Measurements from ENCODE around the gene SYT13.
A peak's percentile ranks its signal among the peaks of the same experiment; 100 is the strongest.
"Not testable (repeated sequence)": the region's sequence is repeated elsewhere in the genome, so short reads cannot be mapped to it uniquely, and the experiment has no call there.

The SYT13 gene

GRCh38 chr11:45250035-45250718, 36.0 kb downstream of the SYT13 start:
- DNase-seq (ENCODE audit: low read depth in 2 of 3, low spot score in 2 of 3), result no peak

DNA sequence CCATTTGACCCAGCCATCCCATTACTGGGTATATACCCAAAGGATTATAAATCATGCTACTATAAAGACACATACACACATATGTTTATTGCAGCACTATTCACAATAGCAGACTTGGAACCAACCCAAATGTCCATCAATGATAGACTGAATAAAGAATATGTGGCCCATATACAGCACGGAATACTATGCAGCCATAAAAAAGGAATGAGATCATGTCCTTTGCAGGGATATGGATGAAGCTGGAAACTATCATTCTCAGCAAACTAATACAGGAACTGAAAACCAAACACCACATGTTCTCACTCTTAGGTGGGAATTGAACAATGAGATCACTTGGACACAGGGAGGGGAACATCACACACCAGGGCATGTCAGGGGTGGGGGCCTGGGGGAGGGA, 36.8 kb downstream of the SYT13 start:
- not testable (repeated sequence) for DNase-seq (ENCODE audit: low read depth in 2 of 3, low spot score in 2 of 3)

- DNase-seq (ENCODE audit: low read depth in 2 of 3, low spot score in 2 of 3), result no peak
Measured at GRCh38 chr11:45248501-45249011, 37.6 kb downstream of the SYT13 start.

DNA sequence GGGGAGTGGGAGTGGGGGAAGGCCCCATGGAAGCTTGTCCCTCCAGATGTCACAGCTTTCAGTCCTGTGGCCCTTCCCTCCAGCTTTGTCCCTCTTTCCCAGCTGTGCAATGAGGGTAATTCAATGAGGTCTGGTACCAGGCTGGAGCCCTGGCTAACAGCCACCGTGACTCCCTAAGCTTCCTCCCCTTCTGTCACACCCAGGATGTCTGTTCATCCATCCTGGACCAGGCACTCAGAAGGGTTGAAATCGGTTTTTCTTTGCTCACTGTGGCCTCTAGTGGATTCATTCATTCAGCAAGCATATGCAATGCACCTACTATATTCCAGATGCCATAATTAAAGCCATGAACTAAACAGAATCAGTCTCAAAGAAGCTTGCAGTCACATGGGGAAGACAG, 38.7 kb downstream of the SYT13 start:
- DNase-seq (ENCODE audit: low read depth in 2 of 3, low spot score in 2 of 3), result no peak

GRCh38 chr11:45246241-45246640, 39.9 kb downstream of the SYT13 start:
- no peak for DNase-seq (ENCODE audit: low read depth in 2 of 3, low spot score in 2 of 3)

- no peak for DNase-seq (ENCODE audit: low read depth in 2 of 3, low spot score in 2 of 3)
Measured at GRCh38 chr11:45245218-45246045, 40.7 kb downstream of the SYT13 start.

DNA sequence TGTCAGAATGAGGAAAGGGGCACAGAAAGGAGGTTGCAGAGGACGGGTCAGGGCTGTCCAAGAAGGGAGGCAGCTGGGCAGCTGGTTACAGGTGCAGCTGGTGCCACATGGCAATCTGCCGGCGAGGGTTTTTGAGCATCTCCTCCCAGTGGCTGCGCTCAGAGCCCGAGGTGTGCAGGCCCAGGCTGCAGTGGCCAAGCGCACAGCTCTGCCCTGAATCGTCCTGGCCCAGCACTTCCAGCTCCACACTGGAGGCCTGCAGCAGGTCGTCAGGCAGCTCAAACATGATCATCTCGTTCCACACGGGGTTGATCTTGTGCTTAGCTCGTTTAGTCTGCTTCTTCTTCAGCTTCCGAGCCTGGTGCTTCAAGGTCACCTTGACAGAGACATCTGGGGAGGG, 42.2 kb downstream of the SYT13 start:
- no peak for DNase-seq (ENCODE audit: low read depth in 2 of 3, low spot score in 2 of 3)

GRCh38 chr11:45239733-45240132, 46.4 kb downstream of the SYT13 start:
- DNase-seq (ENCODE audit: low read depth in 2 of 3, low spot score in 2 of 3), result no peak

DNA sequence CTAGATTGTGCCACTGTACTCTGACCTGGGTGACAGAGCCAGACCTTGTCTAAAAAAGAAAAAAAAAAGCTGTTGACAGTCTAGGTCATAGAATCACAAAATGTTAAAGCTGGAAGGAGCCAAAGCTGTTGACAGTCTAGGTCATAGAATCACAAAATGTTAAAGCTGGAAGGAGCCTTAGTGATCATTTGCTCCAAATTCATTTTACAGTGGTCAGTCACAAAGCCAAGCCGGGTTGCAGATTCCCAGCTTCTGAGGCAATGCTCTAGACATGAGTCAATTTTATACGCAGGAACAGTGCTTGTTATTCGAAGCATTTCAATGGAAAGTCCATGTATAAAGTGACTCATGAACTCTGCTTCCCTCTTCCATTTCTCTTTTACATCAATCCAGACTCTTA, 47.4 kb downstream of the SYT13 start:
- DNase-seq (ENCODE audit: low read depth in 2 of 3, low spot score in 2 of 3), result no peak

GRCh38 chr11:45237711-45238315, 48.3 kb downstream of the SYT13 start:
- no peak for DNase-seq (ENCODE audit: low read depth in 2 of 3, low spot score in 2 of 3)

- no peak for DNase-seq (ENCODE audit: low read depth in 2 of 3, low spot score in 2 of 3)
Measured at GRCh38 chr11:45234306-45235006, 51.7 kb downstream of the SYT13 start.

DNA sequence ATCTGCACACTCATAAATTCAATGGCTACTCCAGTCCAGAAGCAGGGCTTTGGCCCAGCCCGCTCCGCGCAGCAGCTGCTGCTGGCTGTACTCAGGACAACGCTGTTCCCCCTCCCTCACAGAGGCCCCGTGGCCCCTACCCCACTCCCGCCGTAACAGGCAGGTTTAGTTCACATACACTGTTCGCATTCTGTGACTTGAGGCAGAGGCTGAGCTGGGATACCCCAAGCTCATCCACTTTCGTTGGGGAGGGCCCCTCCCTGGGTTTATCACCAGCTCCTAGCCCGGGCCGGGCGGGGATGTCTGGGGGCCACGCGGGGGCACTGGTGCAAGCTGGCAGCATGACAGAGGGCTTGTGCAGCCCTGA, 52.4 kb downstream of the SYT13 start:
- no peak for DNase-seq (ENCODE audit: low read depth in 2 of 3, low spot score in 2 of 3)

- peak; percentile 31 to 58 (median 43) for DNase-seq (ENCODE audit: low read depth in 2 of 3, low spot score in 2 of 3)
Measured at GRCh38 chr11:45233121-45233803, 52.9 kb downstream of the SYT13 start.

- DNase-seq (ENCODE audit: low read depth in 2 of 3, low spot score in 2 of 3), result no peak
Measured at GRCh38 chr11:45232341-45233080, 53.6 kb downstream of the SYT13 start.

DNA sequence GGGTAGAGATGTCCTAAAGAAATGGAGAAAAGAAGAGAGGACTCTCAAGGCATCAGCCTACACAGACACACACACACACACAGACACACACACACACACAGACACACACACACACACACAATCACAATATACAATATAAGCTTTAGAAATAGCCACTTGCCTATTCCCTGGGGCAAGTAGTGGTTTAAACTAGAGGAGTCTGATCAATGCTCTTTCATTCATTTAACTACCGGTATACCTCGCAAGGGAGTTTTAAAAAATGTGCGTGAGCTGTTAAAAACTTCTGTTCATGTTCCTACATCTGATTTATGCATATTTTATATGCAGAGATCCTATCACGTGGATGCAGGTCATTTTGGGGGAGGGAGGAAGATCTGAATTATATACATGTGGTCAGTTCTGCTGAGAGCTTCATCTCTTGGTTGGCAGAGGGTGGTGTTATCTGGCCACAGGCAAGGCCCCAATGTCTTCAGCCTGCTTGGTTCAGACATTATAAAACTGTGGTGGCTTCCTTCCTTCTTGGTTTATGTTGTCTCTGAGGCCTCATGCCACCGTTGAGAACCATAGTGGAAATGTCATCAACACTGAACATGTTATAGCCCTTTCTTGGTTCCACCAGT, 56.6 kb downstream of the SYT13 start:
- DNase-seq (ENCODE audit: low read depth in 2 of 3, low spot score in 2 of 3), result no peak

DNA sequence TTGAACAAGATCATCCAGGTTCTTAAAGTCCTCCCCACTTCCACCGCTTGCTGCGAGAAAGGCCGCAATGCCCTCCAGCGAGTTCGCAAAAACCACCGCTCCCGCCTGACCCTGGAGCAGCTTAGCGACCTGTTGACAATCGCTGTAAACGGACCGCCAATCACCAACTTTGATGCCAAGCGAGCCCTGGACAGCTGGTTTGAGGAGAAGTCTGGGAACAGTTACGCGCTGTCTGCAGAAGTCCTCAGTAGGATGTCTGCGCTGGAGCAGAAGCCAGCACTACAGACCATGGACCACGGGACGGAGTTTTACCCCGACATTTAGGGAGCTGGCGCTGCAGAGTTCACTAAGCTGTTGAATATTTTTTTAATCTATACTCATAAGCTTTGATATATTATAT, 58.3 kb downstream of the SYT13 start:
- DNase-seq (ENCODE audit: low read depth in 2 of 3, low spot score in 2 of 3), result no peak

GRCh38 chr11:45226901-45227300, 59.2 kb downstream of the SYT13 start:
- no peak for DNase-seq (ENCODE audit: low read depth in 2 of 3, low spot score in 2 of 3)

DNA sequence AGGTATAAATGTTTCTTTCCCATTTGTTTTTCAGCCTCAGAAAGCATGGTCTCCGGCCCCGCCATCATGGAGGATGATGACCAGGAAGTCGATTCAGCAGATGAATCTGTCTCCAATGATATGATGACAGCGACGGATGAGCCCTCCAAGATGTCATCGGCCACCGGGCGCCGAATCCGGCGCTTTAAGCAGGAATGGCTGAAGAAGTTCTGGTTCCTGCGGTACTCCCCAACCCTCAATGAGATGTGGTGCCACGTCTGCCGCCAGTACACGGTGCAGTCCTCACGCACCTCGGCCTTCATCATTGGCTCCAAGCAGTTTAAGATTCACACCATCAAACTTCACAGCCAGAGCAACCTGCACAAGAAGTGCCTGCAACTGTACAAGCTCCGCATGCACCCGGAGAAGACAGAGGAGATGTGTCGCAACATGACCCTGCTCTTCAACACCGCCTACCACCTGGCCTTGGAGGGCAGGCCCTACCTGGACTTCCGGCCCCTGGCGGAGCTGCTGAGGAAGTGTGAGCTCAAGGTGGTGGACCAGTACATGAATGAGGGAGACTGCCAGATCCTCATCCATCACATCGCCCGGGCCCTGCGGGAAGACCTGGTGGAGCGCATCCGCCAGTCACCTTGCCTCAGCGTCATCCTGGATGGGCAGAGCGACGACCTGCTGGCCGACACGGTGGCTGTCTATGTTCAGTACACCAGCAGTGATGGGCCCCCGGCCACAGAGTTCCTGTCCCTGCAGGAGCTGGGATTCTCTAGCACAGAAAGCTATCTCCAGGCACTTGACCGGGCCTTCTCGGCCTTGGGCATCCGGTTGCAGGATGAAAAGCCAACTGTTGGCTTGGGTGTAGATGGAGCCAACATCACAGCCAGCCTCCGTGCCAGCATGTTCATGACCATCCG, 59.9 kb downstream of the SYT13 start:
- DNase-seq (ENCODE audit: low read depth in 2 of 3, low spot score in 2 of 3), result no peak

DNA sequence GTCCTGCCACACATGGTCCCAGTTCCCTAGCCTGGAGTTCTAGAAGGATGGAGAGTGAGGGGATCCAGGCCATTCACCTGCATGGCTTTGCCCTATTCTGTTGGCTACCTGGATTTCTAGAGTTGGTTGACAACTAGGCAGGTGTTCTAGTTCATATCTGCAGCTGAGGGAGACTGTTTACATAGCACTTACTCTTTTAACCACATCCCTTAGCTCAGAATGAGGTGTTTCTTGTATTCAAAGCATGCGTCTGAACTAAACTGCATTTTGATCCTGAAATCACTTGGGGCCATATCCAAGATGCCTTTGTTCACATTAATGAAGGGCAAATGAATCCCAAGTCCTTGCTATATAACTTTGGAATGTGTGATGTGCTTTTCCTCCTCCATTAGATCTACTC, 60.9 kb downstream of the SYT13 start:
- DNase-seq (ENCODE audit: low read depth in 2 of 3, low spot score in 2 of 3), result no peak
